Ovary (tissue), 3 donors: ENCODE measurements around the gene NFATC2IP.

Experiments
- EP300 ChIP-seq: sonication (generic); formaldehyde crosslinking; IDR thresholded peaks from one replicate; pipeline ENCODE4 v1.6.1; 2017; ENCODE audit warnings: antibody characterized with exemption
- TF ChIP-seq, protein P1 (sequence below), 3 donors: fragments of 450-650 bp in 2 of 3; fragments of 200-600 bp in 1 of 3; IDR thresholded peaks; one replicate each; pipeline versions ENCODE4 v1.5.1 to v1.8.0; 2016 to 2022; ENCODE audit warnings: antibody characterized with exemption in 3 of 3, mild to moderate bottlenecking in 1 of 3
- donor health status: DM: no; HTN: no; CAD: no.

DNA sequence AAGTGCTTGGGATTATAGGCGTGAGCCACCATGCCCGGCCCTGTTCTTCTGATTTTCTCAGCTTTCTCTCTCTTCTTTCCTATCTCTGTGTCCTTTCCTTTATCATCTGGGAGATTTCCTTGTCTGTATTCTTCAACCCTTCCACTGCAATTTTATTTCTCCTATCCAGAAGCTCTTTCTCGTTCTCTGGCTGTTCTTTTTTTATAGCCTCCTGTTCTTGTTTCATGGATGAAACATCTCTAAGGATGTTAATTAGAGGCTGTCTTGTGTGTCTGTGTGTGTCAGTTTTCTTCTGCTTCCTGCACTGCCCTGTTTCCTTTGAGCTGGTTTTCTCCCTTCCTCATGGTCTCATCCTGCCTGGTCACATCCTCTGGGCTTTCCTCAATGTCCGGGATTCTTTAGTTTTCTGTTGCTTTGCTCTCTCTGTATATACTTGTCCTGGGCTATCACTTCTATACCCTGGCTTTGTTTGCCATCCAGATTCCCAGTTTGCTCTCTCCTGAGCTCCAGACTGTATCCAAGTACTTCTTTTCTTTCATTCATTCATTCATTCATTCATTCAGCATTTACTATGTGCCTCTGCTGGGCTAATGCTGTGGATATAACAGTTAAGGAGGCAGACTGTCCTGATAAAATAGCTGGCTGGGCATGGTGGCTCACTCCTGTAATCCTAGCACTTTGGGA is 36.6 kb downstream of the NFATC2IP start:
- TF ChIP-seq, protein P1, sequence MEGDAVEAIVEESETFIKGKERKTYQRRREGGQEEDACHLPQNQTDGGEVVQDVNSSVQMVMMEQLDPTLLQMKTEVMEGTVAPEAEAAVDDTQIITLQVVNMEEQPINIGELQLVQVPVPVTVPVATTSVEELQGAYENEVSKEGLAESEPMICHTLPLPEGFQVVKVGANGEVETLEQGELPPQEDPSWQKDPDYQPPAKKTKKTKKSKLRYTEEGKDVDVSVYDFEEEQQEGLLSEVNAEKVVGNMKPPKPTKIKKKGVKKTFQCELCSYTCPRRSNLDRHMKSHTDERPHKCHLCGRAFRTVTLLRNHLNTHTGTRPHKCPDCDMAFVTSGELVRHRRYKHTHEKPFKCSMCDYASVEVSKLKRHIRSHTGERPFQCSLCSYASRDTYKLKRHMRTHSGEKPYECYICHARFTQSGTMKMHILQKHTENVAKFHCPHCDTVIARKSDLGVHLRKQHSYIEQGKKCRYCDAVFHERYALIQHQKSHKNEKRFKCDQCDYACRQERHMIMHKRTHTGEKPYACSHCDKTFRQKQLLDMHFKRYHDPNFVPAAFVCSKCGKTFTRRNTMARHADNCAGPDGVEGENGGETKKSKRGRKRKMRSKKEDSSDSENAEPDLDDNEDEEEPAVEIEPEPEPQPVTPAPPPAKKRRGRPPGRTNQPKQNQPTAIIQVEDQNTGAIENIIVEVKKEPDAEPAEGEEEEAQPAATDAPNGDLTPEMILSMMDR (IDR thresholded peaks at IDR 0.05) = no peak
- no peak for TF ChIP-seq EP300
